Body of pancreas (tissue), 4 donors: ENCODE data around the gene BEST3.

Experiments used
- POLR2A ChIP-seq, 3 donors: fragments of 450-650 bp; IDR thresholded peaks; one replicate each; pipeline ENCODE4 v1.6.1; 2016; ENCODE audit warnings: antibody characterized with exemption in 3 of 3, mild to moderate bottlenecking in 2 of 3
- TF ChIP-seq, protein P1 (sequence below), 7 experiments: fragments of 450-650 bp in 4 of 7; fragments of 200-600 bp in 3 of 7; sonication (generic) in 3 of 7; IDR thresholded peaks; one replicate each; pipeline ENCODE4 v1.5.1; 2016 to 2019; ENCODE audit warnings: antibody characterized with exemption in 7 of 7

DNA sequence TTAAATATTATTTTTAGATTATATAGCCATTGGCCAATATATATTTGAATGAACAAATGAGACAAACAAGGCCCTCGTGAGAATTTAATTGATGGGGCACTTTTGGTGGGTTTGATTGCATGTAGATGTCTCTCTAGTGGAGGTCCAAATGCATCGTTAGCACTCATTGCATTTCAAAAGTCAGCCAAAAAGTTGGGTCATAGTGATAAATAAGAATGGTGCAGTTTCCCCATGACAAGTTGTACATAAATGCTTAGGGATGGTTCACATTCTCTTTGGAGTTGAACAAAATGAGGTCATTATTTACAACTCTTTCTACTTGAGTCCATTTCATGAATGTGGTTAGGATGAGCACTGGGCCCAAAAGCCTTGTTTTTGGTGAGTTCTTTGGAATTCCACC lies 1.0 kb downstream of the BEST3 start:
- TF ChIP-seq, protein P1, sequence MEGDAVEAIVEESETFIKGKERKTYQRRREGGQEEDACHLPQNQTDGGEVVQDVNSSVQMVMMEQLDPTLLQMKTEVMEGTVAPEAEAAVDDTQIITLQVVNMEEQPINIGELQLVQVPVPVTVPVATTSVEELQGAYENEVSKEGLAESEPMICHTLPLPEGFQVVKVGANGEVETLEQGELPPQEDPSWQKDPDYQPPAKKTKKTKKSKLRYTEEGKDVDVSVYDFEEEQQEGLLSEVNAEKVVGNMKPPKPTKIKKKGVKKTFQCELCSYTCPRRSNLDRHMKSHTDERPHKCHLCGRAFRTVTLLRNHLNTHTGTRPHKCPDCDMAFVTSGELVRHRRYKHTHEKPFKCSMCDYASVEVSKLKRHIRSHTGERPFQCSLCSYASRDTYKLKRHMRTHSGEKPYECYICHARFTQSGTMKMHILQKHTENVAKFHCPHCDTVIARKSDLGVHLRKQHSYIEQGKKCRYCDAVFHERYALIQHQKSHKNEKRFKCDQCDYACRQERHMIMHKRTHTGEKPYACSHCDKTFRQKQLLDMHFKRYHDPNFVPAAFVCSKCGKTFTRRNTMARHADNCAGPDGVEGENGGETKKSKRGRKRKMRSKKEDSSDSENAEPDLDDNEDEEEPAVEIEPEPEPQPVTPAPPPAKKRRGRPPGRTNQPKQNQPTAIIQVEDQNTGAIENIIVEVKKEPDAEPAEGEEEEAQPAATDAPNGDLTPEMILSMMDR (IDR thresholded peaks at IDR 0.05) = no peak
- no peak for TF ChIP-seq POLR2A (IDR thresholded peaks at IDR 0.05)
